Hematopoietic multipotent progenitor cell treated with erythropoietin and hydrocortisone succinate and interleukin-3 and kit ligand, for 4 days (in vitro differentiated cells): ENCODE results near the gene HSPB1.
A peak's percentile ranks its signal among the peaks of the same experiment; 100 is the strongest.

ENCODE experiments used
- DNase-seq: peaks from one replicate; pipeline ENCODE4 v3.0.0-alpha.2; 2015

HSPB1 gene

GRCh38 chr7:76336094-76336493, 33.6 kb downstream of the HSPB1 start:
- DNase-seq, result no peak

GRCh38 chr7:76337147-76337546, 34.7 kb downstream of the HSPB1 start:
- DNase-seq, result no peak

DNA sequence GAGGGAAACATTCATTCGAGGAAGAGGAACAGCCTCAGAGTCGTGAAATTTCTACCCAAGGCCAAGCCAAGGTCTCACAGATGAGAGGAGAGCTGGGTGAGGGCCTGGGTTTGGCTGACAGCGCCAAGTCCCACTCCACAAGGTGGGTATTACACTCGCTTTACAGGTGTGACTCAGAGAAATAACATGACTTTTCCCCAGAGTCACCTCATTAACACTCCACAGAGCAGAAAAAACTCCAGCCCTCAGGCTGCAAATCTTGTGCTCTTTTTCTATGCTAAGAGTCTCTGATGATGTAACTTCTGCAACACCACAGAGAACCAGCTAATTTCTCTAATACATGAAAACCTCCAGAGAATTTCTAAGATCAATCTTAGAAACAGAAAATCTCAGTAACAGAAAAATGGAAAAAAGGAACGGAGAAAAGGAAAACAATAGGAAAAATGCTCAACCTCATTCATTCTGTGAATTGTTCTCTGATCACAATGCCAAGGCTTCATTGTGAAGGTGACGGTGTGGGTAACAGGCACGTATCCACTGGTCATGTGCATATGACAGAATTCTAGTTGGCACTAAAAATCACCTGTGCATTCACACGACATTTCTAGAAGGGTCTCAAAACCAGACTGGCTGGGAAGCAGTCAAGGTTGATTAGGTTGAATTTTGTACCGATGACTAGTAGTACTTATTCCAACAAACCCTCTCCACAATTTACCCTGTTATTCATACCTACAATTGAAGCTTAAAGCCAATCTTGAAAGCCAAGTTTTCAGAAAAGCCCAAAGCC, 36.0 kb downstream of the HSPB1 start:
- DNase-seq, result no peak

- peak; percentile 80 for DNase-seq
These were observed 38.2 kb downstream of the HSPB1 start for GRCh38 chr7:76340617-76341131.

DNA sequence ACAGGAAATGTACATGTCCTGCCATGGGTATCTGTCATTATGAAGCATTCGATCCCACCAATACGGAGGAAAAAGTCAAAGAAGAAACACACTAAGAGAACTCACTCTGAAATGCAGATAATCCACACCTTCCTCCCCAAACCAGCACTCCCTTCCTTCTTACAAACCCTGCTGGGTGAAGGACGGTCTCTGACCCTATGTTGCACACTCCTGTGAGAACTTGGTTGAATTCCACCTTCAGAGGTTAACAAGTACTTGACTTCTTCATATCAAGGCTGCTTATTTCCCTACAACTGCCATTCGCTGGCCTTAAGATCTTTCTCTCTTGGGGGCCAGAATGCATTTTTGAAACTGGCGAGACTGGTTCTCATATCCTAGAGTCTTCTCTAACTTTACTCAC, 39.7 kb downstream of the HSPB1 start:
- DNase-seq, result no peak

DNA sequence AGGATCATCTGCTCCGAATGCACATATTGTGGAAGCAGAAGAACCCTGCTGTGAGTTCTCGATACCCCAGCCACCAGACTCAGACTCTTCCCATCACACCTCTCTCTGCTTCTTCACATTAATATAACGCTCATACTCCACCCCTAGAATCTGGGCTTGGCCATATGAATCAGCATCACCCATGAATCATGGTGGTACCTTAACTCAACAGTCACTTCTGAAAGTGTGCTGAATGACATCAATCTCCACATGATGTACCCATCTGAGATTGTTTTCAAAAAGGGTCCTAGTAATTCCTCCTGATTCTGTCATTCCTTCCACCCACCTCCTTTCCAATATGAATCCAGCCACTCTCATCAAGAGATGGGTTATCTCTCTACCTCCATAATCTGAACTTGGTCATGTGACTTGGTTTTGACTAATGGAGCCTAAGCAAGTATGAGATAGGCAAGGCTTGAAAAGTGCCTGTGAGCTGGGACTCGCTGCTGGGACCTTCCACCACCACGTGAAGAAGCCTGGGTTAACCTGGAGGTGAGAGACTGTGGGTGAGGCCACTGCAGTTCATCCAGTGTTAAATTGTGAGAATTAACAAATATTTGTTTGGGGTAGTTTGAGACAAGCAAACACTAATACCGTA, 40.9 kb downstream of the HSPB1 start:
- DNase-seq, result no peak

- DNase-seq, result no peak
These were observed 41.5 kb downstream of the HSPB1 start for GRCh38 chr7:76343931-76344321.

DNA sequence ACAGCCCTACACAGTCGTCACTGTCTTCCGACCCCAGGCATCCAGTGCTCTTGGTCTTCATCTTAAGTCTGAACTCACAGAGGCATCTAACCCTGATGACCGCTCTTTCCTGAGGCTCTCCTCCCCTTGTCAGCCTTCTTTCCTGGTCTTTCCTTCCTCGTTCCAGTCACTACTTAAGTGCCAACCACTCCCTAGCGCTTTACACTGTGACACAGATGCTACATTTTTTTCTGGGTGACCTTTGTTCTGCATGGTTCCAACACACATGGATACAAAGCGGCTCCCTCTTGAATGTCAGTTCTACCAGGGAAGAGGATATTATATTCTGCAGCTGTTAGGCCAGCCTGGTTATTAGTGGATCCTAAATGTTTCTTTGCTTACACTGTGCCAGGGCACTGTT, 43.6 kb downstream of the HSPB1 start:
- DNase-seq, result no peak

DNA sequence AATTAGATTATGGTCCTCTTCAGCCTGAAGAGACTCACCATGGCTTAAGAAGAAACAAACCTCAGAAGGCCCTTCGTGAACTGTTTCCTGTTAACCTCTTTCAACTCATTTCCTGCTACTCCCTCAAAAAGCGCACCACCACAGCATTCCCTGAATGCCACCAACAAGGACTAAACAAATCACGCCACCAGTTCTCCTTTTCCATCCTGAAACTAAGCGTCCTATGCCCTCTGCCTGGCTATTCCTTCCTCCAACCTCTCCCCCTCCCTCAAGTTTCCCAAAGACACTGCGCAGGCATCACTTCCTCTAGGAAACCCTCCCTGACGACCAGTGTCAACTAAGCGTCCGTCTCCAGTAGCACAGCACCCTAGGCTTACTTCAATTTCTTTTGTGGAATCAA, 44.3 kb downstream of the HSPB1 start:
- no peak for DNase-seq

DNA sequence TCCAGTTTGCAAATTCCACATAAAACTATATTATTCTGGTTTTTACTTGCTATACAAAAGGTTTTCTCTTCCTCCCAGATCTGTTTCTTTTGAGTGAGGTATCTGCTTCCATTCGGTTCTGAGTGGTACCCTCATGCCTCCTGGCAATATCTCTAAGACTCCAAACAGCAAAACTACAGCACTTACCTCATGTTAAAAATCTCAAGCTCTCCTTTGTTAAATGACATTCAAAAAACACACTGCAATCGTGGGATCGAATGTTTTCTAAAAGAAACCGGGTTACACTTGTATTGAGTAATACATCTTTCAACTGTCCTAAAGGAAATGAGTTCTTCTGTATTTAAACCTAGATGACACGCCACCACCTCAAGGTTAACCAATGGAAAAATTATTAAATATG, 45.2 kb downstream of the HSPB1 start:
- DNase-seq, result no peak

DNA sequence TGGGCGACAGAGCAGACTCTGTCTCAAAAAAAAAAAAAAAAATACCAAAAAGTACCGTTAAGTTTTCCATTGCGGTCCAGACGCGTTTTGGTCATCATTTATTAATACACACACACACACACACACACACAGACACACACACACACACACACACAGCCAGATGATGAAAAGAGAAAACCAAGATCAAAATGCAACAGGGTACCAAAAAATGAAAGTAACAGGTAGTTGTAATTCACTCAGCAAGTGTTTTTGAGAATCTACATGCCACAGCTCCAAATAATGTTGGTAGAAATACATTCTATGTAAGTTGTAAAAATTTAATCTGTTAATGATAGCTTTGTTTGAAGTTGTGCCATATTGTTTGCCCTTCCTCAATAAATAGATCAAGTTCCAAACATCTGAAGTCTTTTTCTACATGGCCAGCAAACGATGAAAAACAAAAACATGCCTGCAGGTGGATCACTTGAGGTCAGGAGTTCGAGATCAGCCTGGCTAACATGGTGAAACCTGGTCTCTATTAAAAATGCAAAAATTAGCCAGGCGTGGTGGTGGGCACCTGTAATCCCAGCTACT, 46.9 kb downstream of the HSPB1 start:
- no peak for DNase-seq

GRCh38 chr7:76351372-76351771, 48.9 kb downstream of the HSPB1 start:
- DNase-seq, result no peak

DNA sequence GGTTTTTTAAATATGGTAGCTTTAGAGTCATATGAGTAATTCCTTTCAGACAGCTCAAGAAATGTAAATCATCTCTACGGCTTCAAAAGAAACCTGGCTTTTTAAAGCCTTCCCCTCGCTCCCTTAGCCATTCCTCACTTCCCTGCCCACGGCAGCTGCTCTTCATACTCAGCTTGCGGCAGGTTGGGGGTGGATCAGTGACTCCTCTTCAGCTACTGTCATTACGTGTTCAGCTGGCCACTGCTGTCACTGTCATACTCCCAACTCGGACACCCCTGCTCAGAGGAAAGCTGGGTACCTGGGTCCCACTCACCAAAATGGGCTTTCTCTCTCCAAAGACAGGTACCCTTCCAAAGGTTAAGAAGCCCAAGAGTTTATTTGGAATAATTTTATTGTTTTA, 49.7 kb downstream of the HSPB1 start:
- no peak for DNase-seq

DNA sequence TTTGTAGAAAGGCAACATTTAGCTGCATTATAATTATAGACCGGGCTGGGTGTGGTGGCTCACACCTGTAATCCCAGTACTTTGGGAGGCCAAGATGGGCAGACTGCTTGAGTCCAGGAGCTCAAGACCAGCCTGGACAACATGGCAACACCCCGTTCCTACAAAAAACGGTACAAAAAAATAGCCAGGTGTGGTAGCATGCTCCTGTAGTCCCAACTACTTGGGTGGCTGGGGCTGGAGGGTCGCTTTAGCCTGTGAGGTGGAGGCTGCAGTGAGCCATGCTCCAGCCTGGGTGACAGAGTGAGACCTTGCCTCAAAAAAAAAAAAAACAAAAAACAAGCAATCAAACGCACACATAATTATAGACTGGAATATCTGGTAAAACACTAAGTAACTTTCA, 51.3 kb downstream of the HSPB1 start:
- DNase-seq, result no peak
